ENCODE data around the gene RNASE7.

- TF ChIP-seq CTCF (IDR thresholded peaks at IDR 0.05; ENCODE audit: low read depth, low read length, poor library complexity, severe bottlenecking) (no peak), EZH2phosphoT487 (IDR thresholded peaks at IDR 0.05; ENCODE audit: borderline replicate concordance, low read length) (no peak)
These were observed 31.8 kb downstream of the RNASE7 start for GRCh38 chr14:21073921-21074320.

Data from DOHH2 (cell line).